ENCODE measurements around the gene L3MBTL4. TPM values are rescaled to one million over a fixed set of nuclear protein-coding genes. Genes with fewer than 3 reads are reported as not detected.

Gene L3MBTL4
- total RNA-seq, 3 donors from 2014 or later: 4.9 to 13.9 (median 5.4) TPM

- ATAC-seq (peak; percentile 74), DNase-seq (peak in 2 of 3 donors; percentile 16 to 46)
- Histone ChIP-seq H3K36me3 (ENCODE audit: low read depth) (no peaks in the 10 kb centered on the region), H3K4me3 (no peak overlapping the region), H3K9me3 (peaks cover 4% of the 10 kb centered on the region), H3K4me1 (ENCODE audit: low read depth) (peaks cover 6% of the 10 kb centered on the region)
- intact Hi-C loops (cut with DNase I, micrococcal nuclease): no loop called here
- no peak for TF ChIP-seq CTCF (IDR thresholded peaks at IDR 0.05)
Measured at GRCh38 chr18:6374935-6375529, 39.7 kb downstream of the L3MBTL4 start.

DNA sequence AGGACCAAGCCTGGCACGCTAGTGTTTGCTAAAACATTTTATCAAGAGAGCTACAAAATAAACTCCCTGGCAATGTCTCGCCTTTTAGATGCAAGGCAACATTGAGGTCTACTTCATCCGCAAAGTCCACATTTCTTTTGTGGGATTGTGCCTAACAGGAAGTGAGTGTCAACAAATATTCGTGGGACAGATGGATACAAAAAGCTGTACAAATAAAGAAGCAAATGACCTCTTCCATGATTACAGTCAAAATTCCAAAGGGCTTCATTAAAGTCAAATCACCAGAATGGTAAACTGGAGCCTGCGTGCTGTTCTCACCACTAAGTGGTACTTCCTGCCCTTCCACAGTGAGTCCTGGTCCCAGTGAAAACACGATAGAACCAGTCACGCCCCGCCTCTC lies 40.4 kb downstream of the L3MBTL4 start:
- intact Hi-C loops (cut with DNase I, micrococcal nuclease): no loop called here
- Histone ChIP-seq H3K9me3 (peaks cover 4% of the 10 kb centered on the region), H3K4me1 (ENCODE audit: low read depth) (peaks cover 6% of the 10 kb centered on the region), H3K4me3 (no peak overlapping the region), H3K36me3 (ENCODE audit: low read depth) (no peaks in the 10 kb centered on the region)
- no peak for TF ChIP-seq CTCF (IDR thresholded peaks at IDR 0.05)
- no peak for ATAC-seq
- DNase-seq: no peak

- ATAC-seq: no peak
- Histone ChIP-seq H3K4me1 (ENCODE audit: low read depth) (peaks cover 6% of the 10 kb centered on the region), H3K9me3 (no peaks in the 10 kb centered on the region), H3K4me3 (no peak overlapping the region), H3K36me3 (ENCODE audit: low read depth) (no peaks in the 10 kb centered on the region)
- DNase-seq: no peak
- intact Hi-C loops (cut with DNase I, micrococcal nuclease): no loop called here
- TF ChIP-seq CTCF (IDR thresholded peaks at IDR 0.05): no peak
Measured at GRCh38 chr18:6373187-6373586, 41.5 kb downstream of the L3MBTL4 start.

DNA sequence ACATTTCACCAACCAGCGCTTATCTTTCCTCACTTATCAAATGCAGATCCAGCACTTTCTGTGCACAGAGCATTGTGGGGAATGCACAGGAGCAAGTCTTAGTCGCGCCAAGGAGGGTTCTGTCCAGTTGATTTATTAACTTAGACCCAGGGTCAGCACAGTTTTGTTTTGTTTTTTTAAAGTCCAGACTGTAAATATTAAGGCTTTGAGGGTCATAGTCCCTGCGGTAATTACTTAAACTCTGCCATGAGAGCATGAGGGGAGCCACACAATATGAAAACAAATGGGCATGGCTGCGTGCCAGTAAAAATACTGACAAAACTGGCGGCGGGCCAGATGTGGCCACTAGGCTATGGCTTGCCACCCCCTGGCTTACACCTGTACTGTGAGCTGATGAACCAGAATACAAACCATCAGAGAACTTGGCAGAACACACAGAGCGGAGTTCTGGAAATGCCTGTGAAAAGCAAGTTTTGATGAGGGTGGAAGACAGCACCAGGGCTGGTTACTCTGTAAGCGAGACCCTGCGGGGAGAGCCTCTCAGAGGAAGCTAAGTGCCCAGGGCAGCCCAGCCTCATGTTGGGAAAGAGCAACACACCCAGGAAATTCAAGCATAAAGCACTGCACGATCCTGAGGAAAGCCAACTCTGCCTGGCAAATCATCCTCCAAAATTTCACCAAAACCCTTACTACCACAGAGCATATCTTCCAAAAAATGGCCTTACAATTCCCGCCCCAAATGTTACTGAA lies 43.6 kb downstream of the L3MBTL4 start:
- DNase-seq: peak in 2 of 3 donors; percentile 54 to 58
- no peak for TF ChIP-seq CTCF (IDR thresholded peaks at IDR 0.05)
- H3K4me3 ChIP-seq: no peak overlapping the region
- peak; percentile 50 for ATAC-seq
- intact Hi-C loops (cut with DNase I, micrococcal nuclease): no loop called here
- H3K9me3 ChIP-seq: no peaks in the 10 kb centered on the region
- no peaks in the 10 kb centered on the region for H3K36me3 ChIP-seq (ENCODE audit: low read depth)
- peaks cover 6% of the 10 kb centered on the region for H3K4me1 ChIP-seq (ENCODE audit: low read depth)

DNA sequence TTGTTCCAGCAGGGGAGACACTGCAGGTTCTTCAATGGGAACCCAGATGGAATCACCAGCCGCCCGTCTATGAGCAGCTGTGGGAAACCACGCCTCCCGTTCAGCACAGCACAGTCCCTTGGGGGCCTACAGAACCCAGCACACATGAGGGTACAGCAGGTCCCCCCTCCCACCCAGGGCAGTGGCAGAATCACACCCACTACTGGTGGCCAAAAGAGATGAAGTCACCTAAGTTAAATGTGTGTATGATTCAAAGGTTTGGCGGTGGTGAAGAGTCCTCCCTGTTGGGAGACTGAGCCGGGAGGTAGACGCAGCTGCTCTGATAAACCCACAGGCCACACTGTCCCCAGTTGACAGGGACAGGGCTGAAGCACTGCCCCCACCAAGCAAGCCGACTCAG lies 44.3 kb downstream of the L3MBTL4 start:
- DNase-seq (no peak), ATAC-seq (no peak)
- Histone ChIP-seq H3K4me1 (ENCODE audit: low read depth) (peaks cover 6% of the 10 kb centered on the region), H3K9me3 (no peaks in the 10 kb centered on the region), H3K36me3 (ENCODE audit: low read depth) (no peaks in the 10 kb centered on the region), H3K4me3 (no peak overlapping the region)
- TF ChIP-seq CTCF (IDR thresholded peaks at IDR 0.05): no peak
- intact Hi-C loops (cut with DNase I, micrococcal nuclease): no loop called here

All from mucosa of descending colon (tissue), 3 donors.